Hematopoietic multipotent progenitor cell treated with erythropoietin and hydrocortisone succinate and interleukin-3 and kit ligand, for 6 days (in vitro differentiated cells): ENCODE measurements around the gene COG5.
"Not testable (repeated sequence)": the region's sequence is repeated elsewhere in the genome, so short reads cannot be mapped to it uniquely, and the experiment has no call there.

Source experiments
- DNase-seq: peaks from one replicate; pipeline ENCODE4 v3.0.0-alpha.2; 2015

Gene COG5

DNA sequence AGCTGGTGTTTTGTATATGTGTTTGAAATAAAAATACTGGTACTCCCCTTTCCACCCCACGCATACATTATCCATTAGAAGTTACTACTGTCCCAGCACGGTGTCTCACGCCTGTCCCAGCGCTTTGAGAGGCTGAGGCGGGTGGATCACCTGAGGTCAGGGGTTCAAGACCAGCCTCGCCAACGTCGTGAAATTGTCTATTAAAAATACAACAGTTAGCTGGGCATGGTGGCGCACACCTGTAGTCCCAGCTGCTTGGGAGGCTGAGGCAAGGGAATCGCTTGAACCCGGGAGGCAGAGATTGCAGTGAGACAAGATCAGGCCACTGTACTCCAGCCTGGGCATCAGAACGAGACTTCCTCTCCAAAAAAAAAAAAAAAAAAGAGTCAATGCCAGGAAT, 392.2 kb downstream of the COG5 start:
- DNase-seq: no peak

DNA sequence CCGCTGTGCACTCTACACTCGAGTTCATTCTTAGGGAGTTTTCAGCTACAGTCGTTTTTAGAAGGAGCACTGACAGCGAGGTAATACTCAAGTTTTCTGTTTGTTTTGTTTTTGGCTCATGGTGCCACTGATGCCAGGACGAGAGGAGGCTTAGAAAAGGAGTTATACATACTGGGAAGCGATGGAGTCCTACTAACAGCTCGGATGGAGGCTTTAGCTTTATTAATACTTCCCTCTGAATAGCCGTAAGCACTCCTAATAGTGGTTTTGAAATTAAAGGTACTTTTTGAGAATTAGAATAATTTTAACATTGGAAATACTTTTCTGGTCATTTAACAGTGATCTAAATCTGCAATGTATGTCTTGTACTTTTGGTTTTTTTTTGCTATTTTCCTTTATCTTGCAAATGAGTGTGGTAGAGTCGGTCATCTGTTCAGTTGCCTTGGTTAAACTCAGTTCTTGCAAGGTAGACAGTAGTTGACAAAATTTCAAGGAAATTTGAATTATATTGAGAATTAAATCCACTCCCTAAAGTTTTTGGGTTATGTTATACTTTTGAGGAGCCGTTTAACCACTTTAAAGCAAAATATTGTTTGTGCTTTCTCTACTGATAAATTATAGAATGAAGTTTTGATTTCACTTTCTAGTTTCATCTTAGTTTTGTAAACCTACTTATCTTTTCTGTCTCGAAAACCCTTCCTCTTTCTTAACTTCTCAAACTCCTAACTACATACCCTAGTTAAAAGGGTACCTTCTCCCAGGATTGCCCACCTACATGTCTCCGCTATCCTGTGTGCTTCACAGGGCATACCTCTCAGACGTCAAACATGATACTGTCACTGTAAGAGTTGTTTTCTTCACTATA, 393.4 kb downstream of the COG5 start:
- peak; percentile 34 for DNase-seq

- peak; percentile 99 for DNase-seq
Measured at GRCh38 chr7:107169120-107170050, 394.3 kb downstream of the COG5 start.

- peak; percentile 100 for DNase-seq
Measured at GRCh38 chr7:107168233-107169119, 395.2 kb downstream of the COG5 start, which contains the start of gene HBP1. HBP1 (plus strand) TSS chr7:107169003; CDS start chr7:107179894, 10,891 bp downstream.

DNA sequence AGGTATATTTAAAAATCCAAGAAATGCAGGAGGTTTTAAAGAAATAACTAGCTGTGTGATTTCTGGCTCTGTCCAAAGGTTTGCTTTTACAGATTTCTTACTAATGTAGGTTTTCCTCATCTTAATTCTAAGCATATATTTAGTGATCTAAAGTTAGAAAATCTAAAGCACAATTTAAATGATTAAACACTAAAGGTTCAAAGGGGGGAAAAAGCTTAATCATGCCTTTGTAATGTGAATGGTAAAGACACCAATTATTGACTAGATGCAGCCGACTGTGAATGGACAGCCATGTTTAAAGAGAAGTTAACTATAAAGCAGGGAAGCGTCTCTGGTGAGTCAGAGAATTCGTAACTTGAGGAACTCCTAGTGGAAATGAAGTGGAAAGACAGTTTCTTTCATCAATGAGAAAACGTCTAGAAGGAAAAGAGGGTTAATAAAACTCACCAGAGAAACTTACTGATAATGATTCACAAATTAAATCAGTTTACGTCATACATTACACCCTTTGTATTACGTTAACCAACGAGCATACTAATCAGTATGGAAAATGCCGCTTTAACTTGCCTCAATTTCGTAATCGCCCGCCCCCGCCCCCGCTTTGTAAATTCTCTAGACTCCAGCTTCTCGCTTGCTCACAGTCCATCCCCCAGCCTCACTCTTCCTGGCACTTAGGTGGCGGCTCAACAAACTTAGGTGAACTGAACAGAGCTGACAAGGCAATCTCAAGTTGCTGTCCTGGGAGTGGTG, 396.1 kb downstream of the COG5 start:
- DNase-seq: peak; percentile 86

- no peak for DNase-seq
Measured at GRCh38 chr7:107166736-107167426, 396.8 kb downstream of the COG5 start.

GRCh38 chr7:107165341-107165740, 398.4 kb downstream of the COG5 start:
- no peak for DNase-seq

GRCh38 chr7:107164092-107164491, 399.6 kb downstream of the COG5 start:
- DNase-seq: no peak

GRCh38 chr7:107162475-107162874, 401.2 kb downstream of the COG5 start:
- no peak for DNase-seq

DNA sequence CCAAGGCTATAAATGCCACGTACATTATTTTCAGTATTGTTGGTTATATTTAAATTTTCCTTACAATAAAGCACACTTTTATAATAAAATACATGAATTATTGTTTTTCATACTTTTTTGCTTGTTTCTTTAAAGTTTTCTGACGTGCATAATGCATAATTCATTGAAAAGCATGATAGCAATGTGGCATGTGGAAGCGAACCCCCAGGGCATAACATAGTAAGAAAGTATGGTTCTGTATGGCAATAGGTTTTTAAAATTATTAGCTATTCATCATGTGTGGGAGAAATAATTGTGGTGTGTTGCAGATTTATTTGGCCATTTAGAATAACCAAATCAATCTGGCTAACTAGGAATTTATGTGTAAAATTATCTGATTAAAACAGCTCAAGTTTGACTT, 402.3 kb downstream of the COG5 start:
- no peak for DNase-seq

DNA sequence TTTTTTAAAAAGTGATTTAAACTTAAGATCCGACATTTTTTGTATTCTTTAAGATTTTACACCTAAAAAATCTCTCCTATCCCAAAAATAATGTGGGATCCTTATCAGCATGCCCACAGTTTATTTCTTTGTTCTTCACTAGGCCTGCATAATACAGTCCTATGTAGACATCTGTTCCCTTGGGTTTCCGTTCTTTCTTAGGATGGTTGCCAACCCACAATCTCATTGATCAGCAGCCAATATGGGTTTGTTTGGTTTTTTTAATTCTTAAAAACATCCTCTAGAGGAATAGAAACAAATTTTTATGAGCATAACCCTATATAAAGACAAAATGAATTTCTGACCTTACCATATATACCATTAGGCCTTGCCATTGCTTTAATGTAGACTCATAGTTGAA, 403.3 kb downstream of the COG5 start:
- no peak for DNase-seq

GRCh38 chr7:107158028-107158427, 405.7 kb downstream of the COG5 start:
- DNase-seq: no peak

- no peak for DNase-seq
Measured at GRCh38 chr7:107157091-107157490, 406.6 kb downstream of the COG5 start.

DNA sequence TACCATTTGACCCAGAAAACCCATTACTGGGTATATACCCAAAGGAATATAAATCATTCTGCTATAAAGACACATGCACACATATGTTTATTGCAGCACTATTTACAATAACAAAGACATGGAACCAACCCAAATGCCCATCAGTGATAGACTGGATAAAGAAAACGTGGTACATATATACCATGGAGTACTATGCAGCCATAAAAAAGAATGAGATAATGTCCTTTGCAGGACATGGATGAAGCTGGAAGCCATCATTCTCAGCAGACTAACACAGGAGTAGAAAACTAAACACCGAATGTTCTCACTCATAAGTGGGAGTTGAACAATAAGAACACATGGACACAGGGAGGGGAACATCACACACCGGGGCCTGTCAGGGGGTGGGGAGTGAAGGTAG, 408.0 kb downstream of the COG5 start:
- DNase-seq: not testable (repeated sequence)

- DNase-seq: no peak
Measured at GRCh38 chr7:107154826-107155225, 408.9 kb downstream of the COG5 start.

DNA sequence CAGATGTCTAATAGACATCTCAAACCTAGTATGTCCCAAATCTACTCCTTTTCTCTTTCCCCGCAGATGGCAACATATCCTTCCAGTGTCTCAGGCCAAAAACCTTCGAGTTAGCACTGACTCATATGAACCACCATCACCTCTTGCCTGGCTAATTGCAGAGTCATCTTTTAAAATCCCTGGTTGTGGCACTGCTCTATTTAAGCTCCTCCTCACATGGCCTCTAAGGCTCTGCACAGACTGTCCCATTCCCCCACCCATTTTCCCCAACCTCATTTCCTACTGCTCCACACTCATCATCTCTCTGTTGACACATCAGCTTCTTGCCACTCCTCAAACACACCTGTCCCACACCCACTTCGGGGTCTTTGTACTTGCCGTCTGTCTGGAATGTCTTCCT, 411.7 kb downstream of the COG5 start:
- DNase-seq: no peak
